LNCaP clone FGC (cell line): Measurements from ENCODE around the gene CHRNA9.

ENCODE experiments used
- DNase-seq: peaks from one replicate; pipeline ENCODE4 v3.0.0-alpha.2; 2011; ENCODE audit warnings: low read depth
- H3K4me3 ChIP-seq: 2 replicates; pipeline ENCODE4 v1.5.1; 2011; ENCODE audit warnings: mild to moderate bottlenecking, low read depth, low read length, control low read depth
- CTCF ChIP-seq: IDR thresholded peaks from 2 replicates; pipeline ENCODE4 v1.5.1; 2012; ENCODE audit warnings: mild to moderate bottlenecking; ENCODE audit not compliant: control insufficient read depth, insufficient read depth; ENCODE audit errors: extremely low read depth

CHRNA9 gene

GRCh38 chr4:40354158-40354557 lies 19.0 kb downstream of the CHRNA9 start:
- TF ChIP-seq CTCF, result no peak
- no peak for DNase-seq
- no peak overlapping the region for H3K4me3 ChIP-seq

- TF ChIP-seq CTCF, result no peak
- no peak for DNase-seq
- H3K4me3 ChIP-seq, result no peak overlapping the region
These were observed 20.0 kb downstream of the CHRNA9 start for GRCh38 chr4:40355131-40355530.

- TF ChIP-seq CTCF, result no peak
- DNase-seq, result no peak
- no peak overlapping the region for H3K4me3 ChIP-seq
These were observed 22.6 kb downstream of the CHRNA9 start for GRCh38 chr4:40357738-40358137.

GRCh38 chr4:40361338-40361737 lies 26.2 kb downstream of the CHRNA9 start:
- H3K4me3 ChIP-seq, result no peak overlapping the region
- no peak for TF ChIP-seq CTCF
- DNase-seq, result no peak

GRCh38 chr4:40363382-40363920 lies 28.3 kb downstream of the CHRNA9 start:
- TF ChIP-seq CTCF, result no peak
- peak; percentile 59 for DNase-seq
- H3K4me3 ChIP-seq, result no peak overlapping the region

GRCh38 chr4:40363945-40364344 lies 28.8 kb downstream of the CHRNA9 start:
- DNase-seq, result no peak
- no peak overlapping the region for H3K4me3 ChIP-seq
- no peak for TF ChIP-seq CTCF

- no peak for DNase-seq
- H3K4me3 ChIP-seq, result no peak overlapping the region
- TF ChIP-seq CTCF, result no peak
These were observed 30.6 kb downstream of the CHRNA9 start for GRCh38 chr4:40365766-40366165.
